IPS-15b (cell line): ENCODE data around the gene DENND1C.

ENCODE experiments used
- H3K27me3 ChIP-seq: one replicate; pipeline ENCODE4 v1.6.1; 2013; ENCODE audit warnings: low read length; ENCODE audit not compliant: control insufficient read depth, insufficient read depth
- H3K36me3 ChIP-seq: one replicate; pipeline ENCODE4 v1.6.1; 2013; ENCODE audit warnings: low read length; ENCODE audit not compliant: control insufficient read depth, insufficient read depth
- H3K4me1 ChIP-seq: one replicate; pipeline ENCODE4 v1.6.1; 2013; ENCODE audit warnings: mild to moderate bottlenecking, low read length; ENCODE audit not compliant: control insufficient read depth, insufficient read depth
- H3K4me3 ChIP-seq: one replicate; pipeline ENCODE4 v1.5.1; 2013; ENCODE audit warnings: low read depth, low read length
- H3K9ac ChIP-seq: one replicate; pipeline ENCODE4 v1.6.1; 2013; ENCODE audit warnings: low read depth, mild to moderate bottlenecking, low read length
- H3K9me3 ChIP-seq: one replicate; pipeline ENCODE4 v1.6.1; 2013; ENCODE audit warnings: mild to moderate bottlenecking, low read length; ENCODE audit not compliant: control insufficient read depth, insufficient read depth

Gene DENND1C

GRCh38 chr19:6424939-6425731, 56.5 kb downstream of the DENND1C start:
- peaks cover 23% of the 10 kb centered on the region for H3K36me3 ChIP-seq
- H3K4me3 ChIP-seq: peak overlapping the region; percentile 19
- H3K9ac ChIP-seq: no peak overlapping the region
- no peaks in the 10 kb centered on the region for H3K9me3 ChIP-seq
- H3K27me3 ChIP-seq: peaks cover 5% of the 10 kb centered on the region
- peaks cover 5% of the 10 kb centered on the region for H3K4me1 ChIP-seq

- Histone ChIP-seq H3K4me3 (peak within 1 kb of the TSS; percentile 96), H3K9ac (peak within 1 kb of the TSS; percentile 90), H3K36me3 (peaks cover 31% of the 10 kb centered on the region), H3K4me1 (peaks cover 5% of the 10 kb centered on the region), H3K27me3 (peaks cover 1% of the 10 kb centered on the region), H3K9me3 (no peaks in the 10 kb centered on the region)
Observed at GRCh38 chr19:6424195-6424938, 57.2 kb downstream of the DENND1C start, which contains the start of gene KHSRP. Gene KHSRP, minus strand, starts transcription at chr19:6424811. Its CDS starts 110 bp downstream, at chr19:6424701.

GRCh38 chr19:6423499-6424194, 57.9 kb downstream of the DENND1C start:
- Histone ChIP-seq H3K36me3 (peaks cover 38% of the 10 kb centered on the region), H3K9me3 (no peaks in the 10 kb centered on the region), H3K4me1 (peaks cover 5% of the 10 kb centered on the region), H3K27me3 (no peaks in the 10 kb centered on the region), H3K4me3 (peak overlapping the region; percentile 96), H3K9ac (peak overlapping the region; percentile 90)

GRCh38 chr19:6421075-6422014, 60.2 kb downstream of the DENND1C start:
- Histone ChIP-seq H3K27me3 (no peaks in the 10 kb centered on the region), H3K9ac (no peak overlapping the region), H3K9me3 (no peaks in the 10 kb centered on the region), H3K4me1 (peaks cover 5% of the 10 kb centered on the region), H3K36me3 (peaks cover 61% of the 10 kb centered on the region), H3K4me3 (no peak overlapping the region)

- Histone ChIP-seq H3K4me1 (peaks cover 5% of the 10 kb centered on the region), H3K9me3 (no peaks in the 10 kb centered on the region), H3K9ac (no peak overlapping the region), H3K27me3 (no peaks in the 10 kb centered on the region), H3K4me3 (no peak overlapping the region), H3K36me3 (peaks cover 83% of the 10 kb centered on the region)
Observed at GRCh38 chr19:6418562-6418932, 63.0 kb downstream of the DENND1C start.

GRCh38 chr19:6417713-6418561, 63.6 kb downstream of the DENND1C start:
- H3K4me3 ChIP-seq: no peak overlapping the region
- H3K9me3 ChIP-seq: no peaks in the 10 kb centered on the region
- no peaks in the 10 kb centered on the region for H3K27me3 ChIP-seq
- peaks cover 2% of the 10 kb centered on the region for H3K4me1 ChIP-seq
- H3K9ac ChIP-seq: no peak overlapping the region
- H3K36me3 ChIP-seq: peaks cover 83% of the 10 kb centered on the region
